GM06990 (cell line): ENCODE measurements around the gene B3GNT3.
"Not testable (repeated sequence)": the region's sequence is repeated elsewhere in the genome, so short reads cannot be mapped to it uniquely, and the experiment has no call there.

ENCODE experiments used
- DNase-seq: peaks from one replicate; pipeline ENCODE4 v3.0.0-alpha.2; 2011; ENCODE audit not compliant: insufficient read length; ENCODE audit errors: extremely low read depth
- H3K27me3 ChIP-seq: replicated peaks from 2 replicates; pipeline ENCODE4 v1.6.0; 2011; ENCODE audit warnings: low read length; ENCODE audit not compliant: control insufficient read depth, insufficient read depth
- H3K36me3 ChIP-seq: 2 replicates; pipeline ENCODE4 v1.5.1; 2011; ENCODE audit warnings: low read length; ENCODE audit not compliant: control insufficient read depth, insufficient read depth
- H3K4me3 ChIP-seq: replicated peaks from 2 replicates; pipeline ENCODE4 v1.5.1; 2011; ENCODE audit warnings: low read depth, mild to moderate bottlenecking, control low read depth, low read length
- TF ChIP-seq, protein P1 (sequence below): IDR thresholded peaks from 2 replicates; pipeline ENCODE4 v1.5.1; 2011; ENCODE audit warnings: low read length, control low read depth, mild to moderate bottlenecking, inconsistent platforms; ENCODE audit not compliant: insufficient read depth, poor library complexity, severe bottlenecking

The B3GNT3 gene

DNA sequence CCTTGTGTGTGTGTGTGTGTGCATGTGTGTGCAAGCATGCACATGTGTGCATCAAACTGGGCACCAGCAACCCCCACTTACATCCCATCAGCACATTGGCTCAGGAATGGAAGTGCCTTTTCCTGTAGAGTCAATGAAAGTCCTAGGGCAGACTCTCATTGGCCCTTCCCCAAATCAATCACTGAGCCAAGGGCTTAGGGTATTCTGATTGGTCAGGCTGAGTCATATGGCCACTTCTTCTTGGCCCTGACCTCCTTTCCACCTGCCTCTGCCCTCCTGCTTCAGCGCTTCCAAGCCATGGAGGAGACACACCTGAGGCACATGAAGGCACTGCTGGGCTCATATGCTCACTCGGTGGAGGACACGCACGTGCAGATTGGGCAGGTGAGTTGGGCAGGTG, 22.8 kb upstream of the B3GNT3 start:
- H3K27me3 ChIP-seq: no peaks in the 10 kb centered on the region
- H3K36me3 ChIP-seq: peaks cover 22% of the 10 kb centered on the region
- H3K4me3 ChIP-seq: no peak overlapping the region
- no peak for DNase-seq
- TF ChIP-seq, protein P1, sequence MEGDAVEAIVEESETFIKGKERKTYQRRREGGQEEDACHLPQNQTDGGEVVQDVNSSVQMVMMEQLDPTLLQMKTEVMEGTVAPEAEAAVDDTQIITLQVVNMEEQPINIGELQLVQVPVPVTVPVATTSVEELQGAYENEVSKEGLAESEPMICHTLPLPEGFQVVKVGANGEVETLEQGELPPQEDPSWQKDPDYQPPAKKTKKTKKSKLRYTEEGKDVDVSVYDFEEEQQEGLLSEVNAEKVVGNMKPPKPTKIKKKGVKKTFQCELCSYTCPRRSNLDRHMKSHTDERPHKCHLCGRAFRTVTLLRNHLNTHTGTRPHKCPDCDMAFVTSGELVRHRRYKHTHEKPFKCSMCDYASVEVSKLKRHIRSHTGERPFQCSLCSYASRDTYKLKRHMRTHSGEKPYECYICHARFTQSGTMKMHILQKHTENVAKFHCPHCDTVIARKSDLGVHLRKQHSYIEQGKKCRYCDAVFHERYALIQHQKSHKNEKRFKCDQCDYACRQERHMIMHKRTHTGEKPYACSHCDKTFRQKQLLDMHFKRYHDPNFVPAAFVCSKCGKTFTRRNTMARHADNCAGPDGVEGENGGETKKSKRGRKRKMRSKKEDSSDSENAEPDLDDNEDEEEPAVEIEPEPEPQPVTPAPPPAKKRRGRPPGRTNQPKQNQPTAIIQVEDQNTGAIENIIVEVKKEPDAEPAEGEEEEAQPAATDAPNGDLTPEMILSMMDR: no peak

DNA sequence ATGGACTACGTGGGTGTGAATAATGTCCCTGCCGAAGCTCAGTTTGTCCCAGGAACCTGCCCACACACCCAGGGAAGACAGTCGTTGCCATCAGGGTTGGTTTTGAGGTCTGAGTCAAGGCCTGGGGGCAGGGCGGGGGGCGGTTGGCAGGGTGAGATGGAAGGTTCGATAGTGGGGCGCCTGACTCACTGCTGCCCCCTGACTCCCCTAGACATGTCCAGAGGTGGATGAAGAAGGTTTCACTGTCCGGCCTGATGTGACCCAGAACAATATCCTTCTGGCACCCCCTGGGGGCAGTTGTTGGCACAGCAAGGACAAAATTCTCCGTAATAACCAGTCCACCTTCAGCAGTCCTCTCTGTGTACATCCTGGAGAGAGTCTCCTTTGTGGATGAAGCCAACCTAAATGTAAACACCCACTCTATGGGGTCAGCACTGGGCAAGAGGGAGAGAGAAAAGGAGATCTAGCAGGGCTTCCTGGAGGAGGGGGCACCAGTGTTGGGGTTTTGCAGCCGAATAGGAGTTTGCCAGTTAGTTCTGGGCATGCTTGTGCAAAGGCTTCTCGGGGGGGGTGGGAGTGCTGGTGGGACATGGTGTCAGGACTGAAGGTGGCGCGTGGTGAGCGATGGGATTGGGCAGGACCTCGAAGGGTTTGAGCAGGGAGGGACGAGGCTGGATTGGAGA, 19.6 kb upstream of the B3GNT3 start:
- peaks cover 20% of the 10 kb centered on the region for H3K36me3 ChIP-seq
- TF ChIP-seq, protein P1: peak; percentile 71
- H3K27me3 ChIP-seq: no peaks in the 10 kb centered on the region
- DNase-seq: no peak
- H3K4me3 ChIP-seq: no peak overlapping the region

GRCh38 chr19:17775991-17776803, 18.7 kb upstream of the B3GNT3 start:
- Histone ChIP-seq H3K27me3 (no peaks in the 10 kb centered on the region), H3K4me3 (peak overlapping the region; percentile 29; the same call in 1 of the 2 replicates), H3K36me3 (peaks cover 15% of the 10 kb centered on the region)
- TF ChIP-seq, protein P1: no peak
- DNase-seq: peak; percentile 91

DNA sequence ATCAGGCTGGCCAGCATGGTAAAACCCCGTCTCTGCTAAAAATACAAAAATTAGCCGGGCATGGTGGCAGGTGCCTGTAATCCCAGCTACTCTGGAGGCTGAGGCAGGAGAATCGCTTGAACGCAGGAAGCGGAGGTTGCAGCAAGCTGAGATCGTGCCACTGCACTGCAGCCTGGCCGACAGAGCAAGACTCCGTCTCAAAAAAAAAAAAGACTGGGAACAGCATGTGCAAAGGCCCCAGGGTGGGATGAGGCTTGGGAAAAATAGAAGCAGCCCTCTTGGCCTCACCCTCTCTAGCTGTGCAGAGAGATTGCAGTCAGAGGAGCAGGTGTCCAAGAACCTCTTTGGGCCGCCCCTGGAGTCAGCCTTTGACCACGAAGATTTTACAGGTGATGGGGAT, 17.1 kb upstream of the B3GNT3 start:
- H3K4me3 ChIP-seq: not testable (repeated sequence)

DNA sequence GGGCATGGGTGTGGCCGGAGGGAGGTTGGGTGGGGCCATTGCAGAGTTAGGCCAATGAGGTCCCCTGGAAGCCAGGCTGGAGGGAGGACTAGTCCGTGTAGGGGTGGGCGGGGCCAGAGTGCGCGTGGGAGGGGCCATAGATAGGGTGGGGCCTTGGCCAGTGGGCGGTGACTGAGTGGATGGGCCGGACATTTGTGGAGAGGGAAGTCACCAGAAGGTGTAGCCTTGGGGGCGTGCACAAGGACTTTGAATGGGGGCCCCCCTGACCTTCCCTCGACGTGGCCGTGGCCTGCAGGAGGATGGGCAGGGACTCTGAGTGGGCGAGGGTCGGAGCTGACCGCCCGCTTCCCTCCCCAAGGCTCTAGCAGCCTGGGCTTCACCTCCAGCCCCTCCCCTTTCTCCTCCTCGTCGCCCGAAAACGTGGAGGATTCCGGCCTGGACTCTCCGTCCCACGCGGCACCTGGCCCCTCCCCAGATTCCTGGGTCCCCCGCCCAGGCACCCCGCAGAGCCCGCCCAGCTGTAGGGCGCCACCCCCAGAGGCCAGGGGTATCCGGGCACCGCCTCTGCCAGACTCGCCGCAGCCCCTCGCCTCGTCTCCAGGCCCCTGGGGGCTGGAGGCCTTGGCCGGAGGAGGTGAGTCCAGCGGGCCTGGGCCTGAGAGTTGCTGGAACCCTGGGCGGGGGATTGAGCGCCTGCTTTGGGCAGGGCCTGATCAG, 16.5 kb upstream of the B3GNT3 start:
- DNase-seq: peak; percentile 77
- peaks cover 9% of the 10 kb centered on the region for H3K36me3 ChIP-seq
- TF ChIP-seq, protein P1: no peak
- H3K4me3 ChIP-seq: no peak overlapping the region
- no peaks in the 10 kb centered on the region for H3K27me3 ChIP-seq

More for the DNA sequence above, 17.1 kb upstream of the B3GNT3 start:
- DNase-seq, H3K36me3 ChIP-seq, H3K27me3 ChIP-seq: not testable (repeated sequence)
